Activated B cell treated with CpG ODN at 0.5 μM for 24 hours (primary cell): ENCODE results near the gene SLC16A5. TPM values are rescaled to one million over a fixed set of nuclear protein-coding genes. Genes with fewer than 3 reads are reported as not detected.
"Not testable (repeated sequence)": the region's sequence is repeated elsewhere in the genome, so short reads cannot be mapped to it uniquely, and the experiment has no call there.

Experiments used
- ATAC-seq: fragments of 200-7000 bp; cut with Tn5 transposase; one replicate; pipeline ENCODE4 v1.10.0; 2021; ENCODE audit warnings: low read depth, mild to moderate bottlenecking, moderate library complexity
- CTCF ChIA-PET: fragments of 350-600 bp; sonication (Branson Sonifier 250); formaldehyde crosslinking; loops from one replicate; lab custom pipeline; 2021; ENCODE audit warnings: antibody characterized with exemption; lab: Charles Lee
- POLR2A ChIA-PET: fragments of 350-600 bp; sonication (Branson Sonifier 250); formaldehyde crosslinking; loops from one replicate; lab custom pipeline; 2021; ENCODE audit warnings: antibody characterized with exemption; lab: Charles Lee
- DNase-seq: peaks from one replicate; pipeline ENCODE4 v3.0.0; 2022
- H3K27ac Mint-ChIP-seq: one replicate; pipeline ENCODE4 v1.8.0; 2020; ENCODE audit warnings: mixed read lengths
- H3K27me3 Mint-ChIP-seq: one replicate; pipeline ENCODE4 v1.8.0; 2021; ENCODE audit warnings: mixed read lengths
- H3K36me3 Mint-ChIP-seq: one replicate; pipeline ENCODE4 v1.8.0; 2021; ENCODE audit warnings: low read depth, mixed read lengths
- H3K4me1 Mint-ChIP-seq: one replicate; pipeline ENCODE4 v1.8.0; 2021; ENCODE audit warnings: mixed read lengths
- H3K4me3 Mint-ChIP-seq: one replicate; pipeline ENCODE4 v1.8.0; 2020; ENCODE audit warnings: mild to moderate bottlenecking, mixed read lengths
- H3K9me3 Mint-ChIP-seq: one replicate; pipeline ENCODE4 v1.8.0; 2020; ENCODE audit warnings: mixed read lengths
- CTCF ChIP-seq: fragments of 200-600 bp; IDR thresholded peaks from one replicate; pipeline ENCODE4 v1.8.0; 2022; ENCODE audit warnings: antibody characterized with exemption, mild to moderate bottlenecking
- intact Hi-C: fragments of 100-400 bp; cut with micrococcal nuclease; formaldehyde crosslinking; loops from one replicate; pipeline ENCODE4 v1.15.1; 2024
- total RNA-seq: library from RNA; stranded (reverse); gene quantifications from 2 replicates; pipeline ENCODE4 v1.2.3, GENCODE V29; 2022

Gene SLC16A5
- total RNA-seq, 1 donor from 2014 or later = 5.7 TPM

DNA sequence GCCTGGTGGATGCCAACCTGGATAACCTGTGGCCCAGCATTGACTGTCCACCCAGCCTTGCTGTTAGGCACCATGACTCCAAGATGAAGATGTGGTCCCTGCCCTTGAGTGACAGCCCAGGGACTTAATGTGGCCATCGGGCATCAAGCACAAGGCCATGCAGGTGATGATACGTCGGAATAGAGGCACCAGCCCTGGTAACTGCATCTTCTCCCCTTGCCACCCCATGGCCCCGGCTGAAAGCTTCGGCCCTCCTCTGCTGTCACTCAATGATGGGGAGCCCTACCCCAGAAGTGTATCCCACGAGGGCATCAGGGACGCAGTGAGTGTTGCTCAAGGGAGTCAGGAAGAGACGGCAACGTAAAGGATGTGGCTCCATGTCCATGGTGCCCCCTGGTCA is 41.8 kb downstream of the SLC16A5 start:
- intact Hi-C loops = no loop called here
- peaks cover 46% of the 10 kb centered on the region for H3K4me1 Mint-ChIP-seq
- TF ChIP-seq CTCF = no peak
- ChIA-PET POLR2A (interaction anchor here (0.5 to 13.0 kb wide), 4 partner anchors 12 to 464 kb away, joined by 3 to 292 read pairs (median 39); partner anchors contain the start of genes ARMC7 and JPT1), CTCF (interaction anchor here (1.6 to 5.0 kb wide), 5 partner anchors 11 to 72 kb away, joined by 7 to 116 read pairs (median 16); no protein-coding TSS in a partner anchor)
- peak overlapping the region; percentile 59 for H3K4me3 Mint-ChIP-seq
- peaks cover 23% of the 10 kb centered on the region for H3K36me3 Mint-ChIP-seq
- H3K27ac Mint-ChIP-seq = no peak overlapping the region
- ATAC-seq (no peak), DNase-seq (no peak)
- no peaks in the 10 kb centered on the region for H3K27me3 Mint-ChIP-seq
- no peaks in the 10 kb centered on the region for H3K9me3 Mint-ChIP-seq

DNA sequence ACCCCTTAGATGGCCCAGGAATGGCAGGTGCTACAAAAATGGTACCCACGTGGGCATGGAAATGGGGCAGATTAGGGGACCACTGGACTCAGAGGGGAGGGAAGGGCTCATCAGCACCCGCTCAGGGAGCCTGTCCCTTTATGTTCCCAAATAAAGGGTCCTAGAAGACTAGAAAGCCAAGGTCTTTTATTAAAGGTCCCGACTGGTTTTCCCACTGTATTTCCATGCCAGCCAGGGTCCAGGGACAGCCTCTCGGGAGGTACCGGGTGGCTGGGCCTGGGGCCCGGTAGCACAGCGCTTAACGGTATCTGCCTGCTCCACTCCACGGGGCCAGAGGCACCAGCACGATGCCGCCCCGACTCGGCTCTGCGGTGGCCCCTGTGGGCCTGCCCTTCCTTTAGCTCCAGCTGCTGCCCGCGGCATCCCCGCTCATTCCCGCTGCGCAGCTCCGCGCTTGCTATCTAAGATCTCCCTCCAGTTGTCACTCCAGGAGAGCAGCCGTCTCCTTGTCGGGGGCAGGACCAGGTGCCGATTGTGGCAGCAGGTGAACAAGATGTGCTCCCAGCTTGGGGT is 42.4 kb downstream of the SLC16A5 start:
- ChIA-PET CTCF (interaction anchor here (1.5 to 5.0 kb wide), 9 partner anchors 9 to 168 kb away, joined by 3 to 116 read pairs (median 9); partner anchors contain the start of gene NUP85), POLR2A (interaction anchor here (0.5 to 13.0 kb wide), 9 partner anchors 10 to 552 kb away, joined by 3 to 292 read pairs (median 12); partner anchors contain the start of genes ARMC7, FDXR, JPT1 and MRPL58)
- peak overlapping the region; percentile 88 for H3K4me3 Mint-ChIP-seq
- no peak for DNase-seq
- peaks cover 41% of the 10 kb centered on the region for H3K4me1 Mint-ChIP-seq
- no peak for ATAC-seq
- peak overlapping the region; percentile 87 for H3K27ac Mint-ChIP-seq
- TF ChIP-seq CTCF = no peak
- H3K27me3 Mint-ChIP-seq = no peaks in the 10 kb centered on the region
- peaks cover 27% of the 10 kb centered on the region for H3K36me3 Mint-ChIP-seq
- H3K9me3 Mint-ChIP-seq = no peaks in the 10 kb centered on the region
- intact Hi-C loops = loop anchor here (1.0 to 5.0 kb wide), 3 partner anchors 52 to 169 kb away; partner anchors contain the start of genes NUP85 and SUMO2

- no peaks in the 10 kb centered on the region for H3K27me3 Mint-ChIP-seq
- ChIA-PET POLR2A (interaction anchor here (0.6 to 13.0 kb wide), 23 partner anchors 8 to 552 kb away, joined by 3 to 292 read pairs (median 7); partner anchors contain the start of genes ARMC7, FDXR, GGA3 and JPT1), CTCF (interaction anchor here (1.0 to 5.0 kb wide), 15 partner anchors 9 to 326 kb away, joined by 3 to 116 read pairs (median 6); partner anchors contain the start of genes ARMC7, ATP5PD, KCTD2 and NUP85)
- TF ChIP-seq CTCF = no peak
- H3K4me1 Mint-ChIP-seq = peaks cover 35% of the 10 kb centered on the region
- H3K9me3 Mint-ChIP-seq = no peaks in the 10 kb centered on the region
- intact Hi-C loops = loop anchor here (1.0 to 5.0 kb wide), 7 partner anchors 16 to 169 kb away; partner anchors contain the start of genes JPT1, KCTD2, MRPL58 and NUP85
- H3K36me3 Mint-ChIP-seq = peaks cover 28% of the 10 kb centered on the region
- H3K27ac Mint-ChIP-seq = peak overlapping the region; percentile 87
- peak; percentile 36 for ATAC-seq
- DNase-seq = no peak
- H3K4me3 Mint-ChIP-seq = peak overlapping the region; percentile 88
Observed at GRCh38 chr17:75130632-75131277, 43.0 kb downstream of the SLC16A5 start.

DNA sequence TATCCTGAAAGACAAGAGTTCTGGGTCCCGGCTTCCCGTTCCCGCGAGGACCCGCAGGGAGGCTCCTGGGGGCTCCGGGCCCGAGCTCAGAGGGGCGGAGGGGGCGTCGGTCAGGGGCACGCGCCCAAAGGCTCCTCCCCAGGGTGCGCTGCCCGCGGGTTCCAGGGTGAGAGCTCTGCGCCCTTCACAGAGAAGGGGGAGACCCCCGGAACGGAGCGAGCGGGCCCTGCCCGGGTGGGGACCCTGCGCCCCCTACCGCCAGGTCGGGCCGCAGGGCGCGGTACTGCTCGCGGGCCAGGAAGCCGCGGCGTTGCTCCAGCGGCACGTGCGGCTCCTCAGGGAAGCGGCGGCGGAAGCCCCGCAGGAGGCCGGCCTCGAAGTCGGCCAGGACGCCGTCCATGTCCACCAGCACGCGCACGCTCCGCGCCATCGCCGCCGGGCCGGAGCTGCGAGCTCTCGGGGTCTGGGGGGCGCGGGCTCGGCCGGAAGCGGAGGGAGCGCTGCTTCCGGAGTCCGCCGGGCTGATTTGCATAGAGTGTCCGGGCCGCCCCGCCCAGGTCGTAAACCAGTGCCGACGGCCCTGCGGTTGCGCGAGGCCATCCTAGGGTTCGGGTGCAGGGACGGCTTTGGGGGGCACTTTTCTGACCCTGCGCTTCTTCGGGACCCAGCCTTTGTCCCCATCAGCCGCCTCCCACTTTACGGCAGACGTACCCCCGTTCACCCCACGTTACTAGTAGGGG is 43.7 kb downstream of the SLC16A5 start, which contains the start of gene NT5C:
Gene NT5C, minus strand, starts transcription at position 465 of the 740 bp plus-strand sequence. Its CDS starts 35 bp downstream, at position 430.
- H3K4me3 Mint-ChIP-seq = peak within 1 kb of the TSS; percentile 88
- ChIA-PET POLR2A (interaction anchor here (0.6 to 13.0 kb wide), 24 partner anchors 7 to 395 kb away, joined by 3 to 292 read pairs (median 6); partner anchors contain the start of genes ARMC7, FDXR, GGA3 and JPT1), CTCF (interaction anchor here (0.7 to 5.0 kb wide), 18 partner anchors 10 to 325 kb away, joined by 3 to 116 read pairs (median 4); partner anchors contain the start of genes ARMC7, ATP5PD, CDR2L and KCTD2)
- peaks cover 28% of the 10 kb centered on the region for H3K4me1 Mint-ChIP-seq
- no peaks in the 10 kb centered on the region for H3K27me3 Mint-ChIP-seq
- peak within 1 kb of the TSS; percentile 92 for H3K27ac Mint-ChIP-seq
- peak; percentile 83 for DNase-seq
- intact Hi-C loops = loop anchor here (1.0 to 5.0 kb wide), 6 partner anchors 17 to 119 kb away; partner anchors contain the start of genes JPT1, KCTD2, MRPL58 and NUP85
- H3K9me3 Mint-ChIP-seq = no peaks in the 10 kb centered on the region
- H3K36me3 Mint-ChIP-seq = peaks cover 30% of the 10 kb centered on the region
- TF ChIP-seq CTCF = no peak
- ATAC-seq = peak; percentile 83

DNA sequence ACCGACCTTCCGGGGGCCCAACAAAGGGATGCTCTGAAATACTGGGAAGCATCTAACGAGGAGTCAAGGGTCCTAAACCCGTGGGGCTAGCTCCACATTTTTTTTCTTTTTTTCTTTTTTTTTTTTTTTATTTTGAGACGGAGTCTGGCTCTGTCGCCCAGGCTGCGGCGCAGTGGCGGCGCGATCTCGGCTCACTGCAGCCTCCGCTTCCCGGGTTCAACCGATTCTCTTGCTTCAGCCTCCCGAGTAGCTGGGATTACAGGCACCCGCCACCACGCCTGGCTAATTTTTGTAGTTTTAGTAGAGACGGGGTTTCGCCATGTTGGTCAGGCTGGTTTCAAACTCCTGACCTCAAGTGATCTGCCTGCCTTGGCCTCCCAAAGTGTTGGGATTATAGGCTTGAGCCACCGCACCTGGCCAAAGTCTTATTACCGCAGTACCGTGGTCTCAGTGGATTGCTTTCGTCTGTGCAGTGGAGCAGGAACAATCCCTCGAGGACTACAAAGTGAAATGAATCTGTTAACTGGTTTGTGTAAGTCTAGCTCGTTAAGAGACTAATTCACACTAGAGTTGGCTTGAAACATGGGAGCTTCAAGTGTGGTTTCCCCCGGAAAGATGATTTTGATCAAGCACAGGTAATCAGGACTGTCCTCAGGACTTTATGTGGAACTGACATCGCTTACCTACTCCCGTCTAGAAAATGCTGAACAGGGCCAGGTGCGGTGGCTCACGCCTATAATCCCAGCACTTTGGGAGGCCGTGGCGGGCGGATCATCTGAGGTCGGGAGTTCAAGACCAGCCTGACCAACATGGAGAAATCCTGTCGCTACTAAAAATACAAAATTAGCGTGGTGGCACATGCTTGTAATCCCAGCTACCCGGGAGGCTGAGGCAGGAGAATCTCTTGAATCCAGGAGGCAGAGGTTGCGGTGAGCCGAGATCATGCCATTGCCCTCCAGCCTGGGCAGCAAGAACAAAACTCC is 44.6 kb downstream of the SLC16A5 start:
- POLR2A ChIA-PET = interaction anchor here (0.5 to 13.0 kb wide), 22 partner anchors 8 to 723 kb away, joined by 3 to 292 read pairs (median 6); partner anchors contain the start of genes ARMC7, FDXR, GGA3 and JPT1
- peaks cover 26% of the 10 kb centered on the region for H3K4me1 Mint-ChIP-seq

More for the DNA sequence above, 44.6 kb downstream of the SLC16A5 start:
- Mint-ChIP-seq H3K4me3 (peak overlapping the region; percentile 87), H3K27ac (peak overlapping the region; percentile 92), H3K36me3 (peaks cover 30% of the 10 kb centered on the region)
- CTCF ChIA-PET = interaction anchor here (0.7 to 5.0 kb wide), 15 partner anchors 14 to 172 kb away, joined by 3 to 116 read pairs (median 4); partner anchors contain the start of genes ARMC7, ATP5PD, CDR2L and KCTD2
- not testable (repeated sequence) for DNase-seq, H3K27me3 Mint-ChIP-seq, H3K9me3 Mint-ChIP-seq, ATAC-seq
- intact Hi-C loops = loop anchor here (5.0 kb wide), 2 partner anchors 50 to 75 kb away; partner anchors contain the start of genes NUP85 and SUMO2
